Trophoblast cell (in vitro differentiated cells and primary cell): ENCODE measurements around the gene MYH15.

Source experiments
- DNase-seq, 2 donors: peaks; one replicate each; pipeline ENCODE4 v3.0.0-alpha.2; 2016
- H2AFZ ChIP-seq: 2 replicates; pipeline ENCODE4 v1.6.1; 2013; ENCODE audit warnings: low read length, moderate library complexity, mild to moderate bottlenecking; ENCODE audit not compliant: insufficient read depth, poor library complexity
- H2AK5ac ChIP-seq: 2 replicates; pipeline ENCODE4 v1.6.1; 2013; ENCODE audit warnings: mild to moderate bottlenecking, low read length
- H2BK120ac ChIP-seq: 2 replicates; pipeline ENCODE4 v1.6.1; 2013; ENCODE audit warnings: low read length, mild to moderate bottlenecking, moderate library complexity; ENCODE audit not compliant: insufficient read depth, poor library complexity
- H2BK12ac ChIP-seq: 2 replicates; pipeline ENCODE4 v1.6.1; 2013; ENCODE audit warnings: mild to moderate bottlenecking, low read length, moderate library complexity
- H2BK5ac ChIP-seq: 2 replicates; pipeline ENCODE4 v1.6.1; 2013; ENCODE audit warnings: low read length, low read depth, moderate library complexity, mild to moderate bottlenecking; ENCODE audit not compliant: poor library complexity
- H3K14ac ChIP-seq: 2 replicates; pipeline ENCODE4 v1.6.1; 2013; ENCODE audit warnings: mild to moderate bottlenecking, low read length
- H3K18ac ChIP-seq: 2 replicates; pipeline ENCODE4 v1.6.1; 2013; ENCODE audit warnings: mild to moderate bottlenecking, low read length
- H3K23ac ChIP-seq: 2 replicates; pipeline ENCODE4 v1.6.1; 2013; ENCODE audit warnings: low read length
- H3K27ac ChIP-seq: 2 replicates; pipeline ENCODE4 v1.5.1; 2013; ENCODE audit warnings: low read depth, mild to moderate bottlenecking, inconsistent platforms, low read length, moderate library complexity
- H3K27me3 ChIP-seq: 2 replicates; pipeline ENCODE4 v1.6.1; 2013; ENCODE audit warnings: inconsistent platforms, mild to moderate bottlenecking, low read length, moderate library complexity; ENCODE audit not compliant: insufficient read depth
- H3K36me3 ChIP-seq, 2 experiments: 1 replicate in 1 of 2; 2 replicates in 1 of 2; pipeline ENCODE4 v1.6.1; 2013; ENCODE audit warnings: low read length in 2 of 2, mild to moderate bottlenecking in 2 of 2, moderate library complexity in 1 of 2; ENCODE audit not compliant: insufficient read depth in 2 of 2, control insufficient read depth in 1 of 2
- H3K4ac ChIP-seq: 2 replicates; pipeline ENCODE4 v1.6.1; 2013; ENCODE audit warnings: low read depth, mild to moderate bottlenecking, low read length, moderate library complexity
- H3K4me1 ChIP-seq, 2 experiments: 1 replicate in 1 of 2; 2 replicates in 1 of 2; pipeline ENCODE4 v1.6.1; 2013; ENCODE audit warnings: low read length in 2 of 2, mild to moderate bottlenecking in 2 of 2, moderate library complexity in 1 of 2; ENCODE audit not compliant: insufficient read depth in 2 of 2, control insufficient read depth in 1 of 2
- H3K4me2 ChIP-seq: 2 replicates; pipeline ENCODE4 v1.6.1; 2013; ENCODE audit warnings: inconsistent platforms, mild to moderate bottlenecking, low read length, moderate library complexity
- H3K4me3 ChIP-seq: 2 replicates; pipeline ENCODE4 v1.5.1; 2013; ENCODE audit warnings: mild to moderate bottlenecking, low read depth, low read length, inconsistent platforms
- H3K79me1 ChIP-seq: one replicate; pipeline ENCODE4 v1.6.1; 2013; ENCODE audit warnings: low read length
- H3K79me2 ChIP-seq: 2 replicates; pipeline ENCODE4 v1.6.1; 2013; ENCODE audit warnings: low read length, mild to moderate bottlenecking; ENCODE audit not compliant: control insufficient read depth, insufficient read depth, poor library complexity
- H3K9ac ChIP-seq: 2 replicates; pipeline ENCODE4 v1.6.1; 2013; ENCODE audit warnings: mild to moderate bottlenecking, low read length
- H3K9me3 ChIP-seq: 2 replicates; pipeline ENCODE4 v1.6.1; 2013; ENCODE audit warnings: low read depth, mild to moderate bottlenecking, control low read depth, inconsistent platforms, low read length; ENCODE audit not compliant: insufficient read depth
- H4K12ac ChIP-seq: 2 replicates; pipeline ENCODE4 v1.6.1; 2013; ENCODE audit warnings: low read depth, mild to moderate bottlenecking, low read length, moderate library complexity
- H4K8ac ChIP-seq: 2 replicates; pipeline ENCODE4 v1.6.1; 2013; ENCODE audit warnings: low read depth, mild to moderate bottlenecking, low read length, moderate library complexity
- H4K91ac ChIP-seq: one replicate; pipeline ENCODE4 v1.6.1; 2013; ENCODE audit warnings: low read depth, mild to moderate bottlenecking, low read length, moderate library complexity
- WGBS: extraction: QIAGEN DNeasy Blood & Tissue Kit; methylation state at CpG from one replicate; pipeline ENCODE4 v1.1.7; 2013; ENCODE audit warnings: missing lambda C conversion rate; ENCODE audit not compliant: insufficient read length, insufficient coverage; ENCODE audit errors: extremely low coverage; 5-methylcytosine and 5-hydroxymethylcytosine counted together

Gene MYH15

DNA sequence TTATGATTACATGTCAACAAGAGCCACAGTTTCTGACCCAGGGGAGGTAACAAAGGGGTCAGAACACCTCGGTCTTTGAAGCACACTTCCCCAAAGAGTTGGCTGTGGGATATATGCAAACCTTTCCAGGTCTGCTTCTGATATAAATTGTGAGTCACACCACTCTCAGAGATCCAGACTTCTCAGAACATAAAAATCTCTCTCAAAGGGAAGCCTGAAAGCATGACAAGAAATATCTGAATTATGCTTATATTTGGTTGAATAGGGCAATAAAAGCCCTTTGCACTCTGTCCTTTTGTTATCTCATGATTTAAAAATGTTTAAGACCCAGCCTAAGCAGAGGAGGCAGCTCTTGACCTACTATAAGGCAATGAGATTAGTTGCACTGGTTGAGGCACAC is 56.8 kb downstream of the MYH15 start:
- Histone ChIP-seq H3K18ac (no peak overlapping the region), H3K9me3 (no peaks in the 10 kb centered on the region), H3K4me2 (no peak overlapping the region), H2BK120ac (no peak overlapping the region), H2AFZ (no peak overlapping the region), H3K36me3 (no peaks in the 10 kb centered on the region), H3K4ac (no peak overlapping the region), H4K12ac (no peak overlapping the region), H2BK5ac (no peak overlapping the region), H3K27ac (no peak overlapping the region), H3K79me2 (no peaks in the 10 kb centered on the region), H3K27me3 (no peaks in the 10 kb centered on the region), H3K4me1 (peaks cover 0 to 2% of the 10 kb centered on the region in 2 experiments), H2AK5ac (no peak overlapping the region), H3K79me1 (no peaks in the 10 kb centered on the region), H3K4me3 (no peak overlapping the region), H2BK12ac (no peak overlapping the region), H4K91ac (no peak overlapping the region), H3K14ac (no peak overlapping the region), H3K9ac (no peak overlapping the region), H3K23ac (no peak overlapping the region), H4K8ac (no peak overlapping the region)
- DNase-seq = no peak
- WGBS = no CpG with 5 or more reads among the region's 1 CpG

DNA sequence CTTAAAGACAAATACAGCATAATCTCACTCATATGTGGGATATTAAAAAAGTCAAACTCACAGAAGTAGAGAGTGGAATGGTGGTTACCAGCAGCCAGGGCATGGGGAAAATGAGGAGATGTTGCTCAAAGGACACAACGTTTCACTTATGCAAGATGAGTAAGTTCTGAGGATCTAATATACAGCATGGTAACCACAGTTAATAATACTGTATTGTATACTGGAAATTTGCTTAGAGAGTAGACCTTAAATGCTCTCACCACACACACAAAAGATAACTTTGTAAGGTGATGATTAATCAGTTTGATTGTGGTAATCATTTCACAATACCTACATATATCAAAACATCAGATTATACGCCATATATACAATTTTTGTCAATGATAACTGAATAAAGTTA is 60.0 kb downstream of the MYH15 start:
- Histone ChIP-seq H3K4me1 (no peaks in the 10 kb centered on the region), H3K27me3 (no peaks in the 10 kb centered on the region), H3K4me2 (no peak overlapping the region), H3K9ac (no peak overlapping the region), H2BK120ac (no peak overlapping the region), H2AK5ac (no peak overlapping the region), H4K8ac (no peak overlapping the region), H3K9me3 (peaks cover 5% of the 10 kb centered on the region), H3K79me1 (no peaks in the 10 kb centered on the region), H3K4ac (no peak overlapping the region), H3K23ac (no peak overlapping the region), H4K12ac (no peak overlapping the region), H2AFZ (no peak overlapping the region), H2BK5ac (no peak overlapping the region), H3K79me2 (no peaks in the 10 kb centered on the region), H2BK12ac (no peak overlapping the region), H3K14ac (no peak overlapping the region), H4K91ac (no peak overlapping the region), H3K27ac (no peak overlapping the region), H3K36me3 (peaks cover 0 to 2% of the 10 kb centered on the region in 2 experiments), H3K4me3 (no peak overlapping the region), H3K18ac (no peak overlapping the region)
- DNase-seq = no peak
- no CpG with 5 or more reads among the region's 2 CpGs for WGBS

DNA sequence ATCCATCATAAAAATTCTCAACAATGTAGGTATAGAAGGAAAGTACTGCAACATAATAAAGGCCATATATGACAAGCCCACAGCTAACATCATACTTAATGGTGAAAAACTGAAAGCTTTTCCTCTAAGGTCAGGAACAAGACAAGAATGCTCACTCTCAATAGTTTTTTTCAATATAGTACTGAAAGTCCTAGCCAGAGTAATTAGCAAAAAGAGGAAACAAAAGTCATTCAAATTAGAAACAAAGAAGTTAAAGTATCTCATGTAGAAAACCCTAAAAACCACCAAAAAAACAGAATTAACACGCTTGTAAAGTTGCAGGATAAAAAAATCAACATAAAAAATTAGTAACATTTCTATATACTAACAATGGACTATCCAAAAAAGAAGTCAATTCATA is 61.8 kb downstream of the MYH15 start:
- Histone ChIP-seq H2BK120ac (no peak overlapping the region), H3K4ac (no peak overlapping the region), H4K8ac (no peak overlapping the region), H3K4me1 (no peaks in the 10 kb centered on the region), H3K14ac (no peak overlapping the region), H3K27ac (no peak overlapping the region), H2AFZ (no peak overlapping the region), H3K4me2 (no peak overlapping the region), H3K36me3 (peaks cover 0 to 2% of the 10 kb centered on the region in 2 experiments), H3K27me3 (no peaks in the 10 kb centered on the region), H3K9ac (no peak overlapping the region), H4K91ac (no peak overlapping the region), H3K18ac (no peak overlapping the region), H2BK12ac (no peak overlapping the region), H3K79me2 (no peaks in the 10 kb centered on the region), H4K12ac (no peak overlapping the region), H2BK5ac (no peak overlapping the region), H3K4me3 (no peak overlapping the region), H3K23ac (no peak overlapping the region), H3K9me3 (peaks cover 5% of the 10 kb centered on the region), H3K79me1 (no peaks in the 10 kb centered on the region), H2AK5ac (no peak overlapping the region)
- WGBS = no CpG with 5 or more reads among the region's 1 CpG
- no peak for DNase-seq

DNA sequence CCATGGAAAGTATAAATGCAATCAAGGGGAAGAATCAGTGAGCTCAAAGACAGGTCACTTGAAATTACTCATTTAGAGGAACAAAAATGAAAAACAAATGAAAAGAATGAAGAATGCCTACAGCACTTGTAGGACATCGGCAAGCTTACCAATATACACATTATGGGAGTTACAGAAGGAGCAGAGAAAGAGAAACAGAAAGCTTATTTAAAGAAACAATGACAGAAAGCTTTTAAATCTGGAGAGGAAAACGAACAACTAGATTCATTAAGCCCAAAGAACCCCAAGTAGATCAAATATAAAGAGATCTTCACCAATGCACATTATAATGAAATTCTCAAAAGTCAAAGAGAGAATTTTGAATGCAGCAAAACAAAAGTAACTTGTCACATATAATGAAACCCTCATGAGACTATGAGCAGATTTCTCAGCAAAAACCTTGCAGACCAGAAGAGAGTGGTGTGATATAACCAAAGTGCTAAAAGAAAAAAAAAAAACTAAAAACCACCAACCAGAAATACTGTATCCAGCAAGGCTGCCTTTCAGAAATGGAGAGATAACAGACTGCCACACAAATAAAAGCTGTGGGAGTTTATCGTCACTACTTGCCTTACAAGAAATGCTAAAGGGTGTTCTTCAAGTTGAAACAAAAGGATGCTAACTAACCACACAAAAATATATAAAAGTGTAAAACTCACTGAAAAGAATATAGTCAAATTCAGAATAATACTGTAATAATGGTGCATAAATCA is 63.1 kb downstream of the MYH15 start:
- H3K4me1 ChIP-seq = no peaks in the 10 kb centered on the region
- no peak overlapping the region for H3K4me3 ChIP-seq
- DNase-seq = no peak
- H3K36me3 ChIP-seq = peaks cover 0 to 2% of the 10 kb centered on the region in 2 experiments
- H3K4me2 ChIP-seq = no peak overlapping the region
- no peaks in the 10 kb centered on the region for H3K27me3 ChIP-seq
- no peaks in the 10 kb centered on the region for H3K79me1 ChIP-seq
- no peak overlapping the region for H4K12ac ChIP-seq
- H3K9ac ChIP-seq = no peak overlapping the region
- no CpG with 5 or more reads among the region's 3 CpGs for WGBS
- no peak overlapping the region for H3K18ac ChIP-seq
- no peak overlapping the region for H2AFZ ChIP-seq
- H4K91ac ChIP-seq = no peak overlapping the region
- H2BK120ac ChIP-seq = no peak overlapping the region
- H2BK5ac ChIP-seq = no peak overlapping the region
- H3K9me3 ChIP-seq = peaks cover 5% of the 10 kb centered on the region
- no peak overlapping the region for H2AK5ac ChIP-seq
- H3K23ac ChIP-seq = no peak overlapping the region
- no peaks in the 10 kb centered on the region for H3K79me2 ChIP-seq
- no peak overlapping the region for H3K27ac ChIP-seq
- H4K8ac ChIP-seq = no peak overlapping the region
- H3K14ac ChIP-seq = no peak overlapping the region
- H3K4ac ChIP-seq = no peak overlapping the region
- H2BK12ac ChIP-seq = no peak overlapping the region
